Measurements from ENCODE around the gene CNTNAP2. TPM values are rescaled to one million over a fixed set of nuclear protein-coding genes. Genes with fewer than 3 reads are reported as not detected.

The CNTNAP2 gene
- total and polyA plus RNA-seq, 9 of the 15 experiments (the other 6 are each of a cell fraction or from before 2014, with no cell fraction given): 0.04 to 0.62 (median 0.09) TPM; not detected in 4

DNA sequence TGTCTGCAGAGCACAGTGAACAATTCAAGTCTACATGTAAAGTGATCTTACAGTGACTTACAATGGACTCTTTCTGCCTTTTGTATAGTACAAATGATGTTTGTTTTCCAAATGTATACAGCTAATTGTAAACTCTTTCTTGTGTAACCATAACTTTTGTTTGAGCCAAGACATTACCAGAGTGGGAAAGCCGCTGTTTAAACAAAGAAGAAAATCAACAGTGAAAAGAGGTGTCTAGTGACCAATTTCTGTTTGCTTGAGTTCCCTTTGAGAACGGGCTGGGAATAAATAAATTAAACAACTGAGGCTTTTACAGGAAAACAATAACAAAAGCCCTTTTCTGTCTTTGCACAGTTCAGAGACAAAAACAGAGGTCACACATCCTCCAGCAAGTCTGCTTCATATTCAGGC, 1163.4 kb downstream of the CNTNAP2 start:
- WGBS (ENCODE audit: insufficient coverage, low coverage, missing lambda C conversion rate): 2% methylated on average over 2 of the region's 2 CpGs
- Histone ChIP-seq H3K27me3 (ENCODE audit: control insufficient read depth in 2 of 2, insufficient read depth in 2 of 2, low read length in 2 of 2) (no peaks in the 10 kb centered on the region), H3K27ac (ENCODE audit: extremely low read depth, low read depth, low read length) (no peak overlapping the region), H4K20me1 (replicated peaks; ENCODE audit: control insufficient read depth, insufficient read depth, low read length) (no peaks in the 10 kb centered on the region), H3K9me3 (replicated peaks; ENCODE audit: control insufficient read depth, insufficient read depth, low read depth, low read length) (no peaks in the 10 kb centered on the region; the same call in 1 of the 2 replicates), H3K36me3 (ENCODE audit: control insufficient read depth, insufficient read depth, low read length) (no peaks in the 10 kb centered on the region), H3K9me1 (ENCODE audit: control insufficient read depth, insufficient read depth, low read length) (no peaks in the 10 kb centered on the region), H3K4me3 (no peak overlapping the region), H2AFZ (ENCODE audit: low read depth, low read length) (no peak overlapping the region), H3K9ac (ENCODE audit: insufficient read depth in 1 of 2, low read depth in 2 of 2, low read length in 2 of 2) (no peak overlapping the region), H3K4me2 (ENCODE audit: insufficient read depth, low read length) (no peak overlapping the region), H3K4me1 (replicated peaks in 1 of 2; ENCODE audit: control insufficient read depth in 2 of 2, insufficient read depth in 2 of 2, low read length in 2 of 2) (no peaks in the 10 kb centered on the region), H3K79me2 (ENCODE audit: control insufficient read depth, insufficient read depth, low read length) (no peaks in the 10 kb centered on the region)
- no peak for TF ChIP-seq ZNF436 (CRISPR knock-in tag; IDR thresholded peaks at IDR 0.05)
- FAIRE-seq (no peak), ATAC-seq (no peak), DNase-seq (ENCODE audit: extremely low read depth in 1 of 4, low spot score in 3 of 4) (no peak)
- ChIA-PET POLR2A (no interaction called here), CTCF (ENCODE audit: low intra/inter-chr PET ratio) (no interaction called here)
- intact Hi-C loops (cut with micrococcal nuclease) (no loop called here), in situ Hi-C loops (cut with MboI) (no loop called here)
- BruUV-seq (replicated peaks): no TSS peak

DNA sequence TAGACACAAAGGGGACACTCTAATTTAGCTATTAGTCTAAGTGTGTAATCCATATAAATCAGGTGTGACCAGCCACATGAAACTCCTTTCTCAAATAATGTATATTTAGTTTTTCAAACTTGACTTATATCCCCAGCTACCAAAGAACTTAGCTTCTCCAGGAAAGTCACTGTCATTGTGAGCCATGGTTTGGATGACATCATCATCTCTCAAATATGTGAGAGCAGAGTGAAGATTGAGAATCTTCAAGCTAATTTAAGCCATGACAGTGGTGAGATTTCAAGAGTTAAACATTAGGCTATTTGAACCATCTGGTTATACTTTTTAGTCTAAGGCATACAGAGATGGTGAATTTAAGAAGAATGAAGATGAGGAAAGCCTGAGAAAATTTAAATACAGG, 1165.6 kb downstream of the CNTNAP2 start:
- Histone ChIP-seq H2AFZ (ENCODE audit: low read depth, low read length) (no peak overlapping the region), H3K27ac (ENCODE audit: extremely low read depth, low read depth, low read length) (no peak overlapping the region), H3K4me1 (replicated peaks in 1 of 2; ENCODE audit: control insufficient read depth in 2 of 2, insufficient read depth in 2 of 2, low read length in 2 of 2) (no peaks in the 10 kb centered on the region), H3K79me2 (ENCODE audit: control insufficient read depth, insufficient read depth, low read length) (no peaks in the 10 kb centered on the region), H3K27me3 (ENCODE audit: control insufficient read depth in 2 of 2, insufficient read depth in 2 of 2, low read length in 2 of 2) (no peaks in the 10 kb centered on the region), H4K20me1 (replicated peaks; ENCODE audit: control insufficient read depth, insufficient read depth, low read length) (no peaks in the 10 kb centered on the region), H3K9me1 (ENCODE audit: control insufficient read depth, insufficient read depth, low read length) (no peaks in the 10 kb centered on the region), H3K4me2 (ENCODE audit: insufficient read depth, low read length) (no peak overlapping the region), H3K9me3 (replicated peaks; ENCODE audit: control insufficient read depth, insufficient read depth, low read depth, low read length) (no peaks in the 10 kb centered on the region), H3K9ac (ENCODE audit: insufficient read depth in 1 of 2, low read depth in 2 of 2, low read length in 2 of 2) (no peak overlapping the region), H3K36me3 (ENCODE audit: control insufficient read depth, insufficient read depth, low read length) (no peaks in the 10 kb centered on the region), H3K4me3 (no peak overlapping the region)
- FAIRE-seq: no peak
- no peak for ATAC-seq
- intact Hi-C loops (cut with micrococcal nuclease): no loop called here
- ChIA-PET CTCF (ENCODE audit: low intra/inter-chr PET ratio) (no interaction called here), POLR2A (no interaction called here)
- in situ Hi-C loops (cut with MboI): no loop called here
- BruUV-seq (replicated peaks): no TSS peak
- no peak for DNase-seq (ENCODE audit: extremely low read depth in 1 of 4, low spot score in 3 of 4)
- TF ChIP-seq ZNF232 (CRISPR knock-in tag; IDR thresholded peaks at IDR 0.05) (no peak), PTBP1 (IDR thresholded peaks at IDR 0.05; ENCODE audit: low read depth, low read length) (no peak)
- TF ChIP-seq, protein P1, sequence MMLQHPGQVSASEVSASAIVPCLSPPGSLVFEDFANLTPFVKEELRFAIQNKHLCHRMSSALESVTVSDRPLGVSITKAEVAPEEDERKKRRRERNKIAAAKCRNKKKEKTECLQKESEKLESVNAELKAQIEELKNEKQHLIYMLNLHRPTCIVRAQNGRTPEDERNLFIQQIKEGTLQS (IDR thresholded peaks at IDR 0.05): peak; percentile 44; the same call in 1 of the 2 replicates
- TF ChIP-seq, protein P1 (CRISPR knock-in tag; conservative IDR thresholded peaks at IDR 0.05): no peak
